PFSK-1 (cell line): Measurements from ENCODE around the gene GET3.

Source experiments
- FOXP2 ChIP-seq: optimal IDR thresholded peaks from 2 replicates; pipeline ENCODE3; 2011; ENCODE audit warnings: borderline replicate concordance, control low read depth, inconsistent platforms; ENCODE audit not compliant: insufficient read depth; ENCODE audit errors: extremely low read length, extremely low read depth
- POLR2AphosphoS5 ChIP-seq: IDR thresholded peaks from 2 replicates; pipeline ENCODE4 v1.6.1; 2012; ENCODE audit warnings: low read depth, mild to moderate bottlenecking, control low read depth, low read length, moderate library complexity
- REST ChIP-seq, 2 experiments: IDR thresholded peaks; 2 replicates each; pipeline versions ENCODE4 v1.6.1 to v1.8.0; 2011 to 2012; ENCODE audit warnings: low read depth in 2 of 2, low read length in 2 of 2, control low read depth in 1 of 2, inconsistent platforms in 1 of 2, mild to moderate bottlenecking in 1 of 2, moderate library complexity in 1 of 2; ENCODE audit not compliant: insufficient read depth in 1 of 2
- SIN3A ChIP-seq: IDR thresholded peaks from 2 replicates; pipeline ENCODE4 v1.6.1; 2012; ENCODE audit warnings: mild to moderate bottlenecking, low read length, moderate library complexity, borderline replicate concordance; ENCODE audit not compliant: insufficient read depth
- TAF1 ChIP-seq: IDR thresholded peaks from 2 replicates; pipeline ENCODE4 v1.6.1; 2012; ENCODE audit warnings: low read length, control low read depth, borderline replicate concordance; ENCODE audit not compliant: insufficient read depth

Gene GET3

GRCh38 chr19:12791345-12792050 lies 54.2 kb downstream of the GET3 start, which contains the start of gene JUNB:
JUNB (plus strand) TSS chr19:12791486; CDS start chr19:12791772, 286 bp downstream.
- TF ChIP-seq FOXP2 = no peak
- peak; percentile 98 for TF ChIP-seq SIN3A
- TF ChIP-seq REST (IDR thresholded peaks at IDR 0.05; ENCODE audit: insufficient read depth in 1 of 2, low read depth in 2 of 2, low read length in 2 of 2) = peak; percentile 63 to 70; a peak in 2 of 4 replicates
- TF ChIP-seq TAF1 = peak; percentile 98
- peak; percentile 100 for TF ChIP-seq POLR2AphosphoS5

GRCh38 chr19:12792051-12792852 lies 55.0 kb downstream of the GET3 start:
- peak in 1 of 2 experiments; percentile 15; a peak in 1 of 4 replicates for TF ChIP-seq REST (IDR thresholded peaks at IDR 0.05; ENCODE audit: insufficient read depth in 1 of 2, low read depth in 2 of 2, low read length in 2 of 2)
- TF ChIP-seq POLR2AphosphoS5 = no peak
- TF ChIP-seq FOXP2 = no peak
- TF ChIP-seq SIN3A = peak; percentile 19; the same call in 1 of the 2 replicates

GRCh38 chr19:12792853-12793289 lies 55.6 kb downstream of the GET3 start:
- TF ChIP-seq REST (IDR thresholded peaks at IDR 0.05; ENCODE audit: insufficient read depth in 1 of 2, low read depth in 2 of 2, low read length in 2 of 2) (no peak), POLR2AphosphoS5 (no peak), SIN3A (no peak), FOXP2 (no peak), TAF1 (no peak)

GRCh38 chr19:12793290-12794195 lies 56.2 kb downstream of the GET3 start:
- peak; percentile 62; the same call in 1 of the 2 replicates for TF ChIP-seq POLR2AphosphoS5
- no peak for TF ChIP-seq TAF1
- peak; percentile 89; the same call in 1 of the 2 replicates for TF ChIP-seq SIN3A
